Measurements from ENCODE around the gene UVRAG.

UVRAG gene

DNA sequence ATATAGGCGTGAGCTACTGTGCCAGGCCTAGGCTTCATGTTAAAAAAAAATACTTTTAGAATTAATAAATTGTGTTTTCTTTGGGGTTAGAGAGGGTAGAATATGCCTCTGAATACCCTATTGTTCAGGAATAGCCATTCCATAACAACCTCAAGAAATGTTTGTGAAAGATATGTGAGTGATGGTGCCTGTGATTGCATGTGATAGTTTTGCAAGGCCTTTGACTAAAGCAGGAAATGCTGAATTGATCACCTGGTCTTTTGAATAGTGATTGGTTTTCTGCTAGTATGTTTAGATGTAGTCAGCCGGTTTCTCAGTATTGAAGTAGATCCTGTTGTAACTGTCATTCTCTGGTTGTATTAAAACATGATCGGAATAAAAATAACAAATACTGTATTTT is 73.4 kb downstream of the UVRAG start:
- no peak for DNase-seq

DNA sequence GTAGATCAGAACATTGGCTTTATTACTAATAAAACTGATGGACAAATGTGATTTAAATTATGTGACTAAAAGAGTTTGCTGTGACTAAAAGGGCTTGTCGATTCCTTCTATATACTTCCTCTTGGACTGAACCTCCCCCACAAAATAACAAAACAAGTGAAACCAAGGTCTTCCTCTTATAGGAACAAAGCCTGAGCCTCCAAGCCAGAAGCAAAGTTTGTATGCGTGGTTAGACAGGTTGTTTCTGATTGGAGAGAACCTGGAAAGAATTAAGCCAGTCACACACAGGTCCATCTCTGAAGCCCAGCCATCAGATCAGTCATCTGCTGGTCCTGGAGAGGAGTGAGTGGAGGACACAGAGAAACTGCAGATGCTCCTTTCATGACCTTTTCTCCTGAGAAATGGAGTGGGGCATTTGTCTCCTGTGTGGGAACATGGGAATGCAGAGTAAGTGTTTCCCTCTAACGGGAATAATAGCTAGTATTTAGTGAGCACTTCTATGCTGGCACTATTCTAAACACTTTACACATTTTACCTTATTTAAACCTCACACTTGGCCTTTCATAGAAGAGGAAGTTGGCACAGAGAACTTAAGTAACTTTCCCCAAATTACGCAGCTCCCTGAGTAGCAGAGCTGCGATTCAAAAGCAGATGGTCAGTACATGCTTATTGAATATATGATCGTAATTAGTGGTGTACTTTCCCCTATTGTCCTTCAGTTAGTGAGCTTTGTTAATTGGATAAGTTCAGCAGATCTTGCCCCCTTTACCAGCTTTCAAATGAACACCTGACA is 77.1 kb downstream of the UVRAG start:
- no peak for DNase-seq

DNA sequence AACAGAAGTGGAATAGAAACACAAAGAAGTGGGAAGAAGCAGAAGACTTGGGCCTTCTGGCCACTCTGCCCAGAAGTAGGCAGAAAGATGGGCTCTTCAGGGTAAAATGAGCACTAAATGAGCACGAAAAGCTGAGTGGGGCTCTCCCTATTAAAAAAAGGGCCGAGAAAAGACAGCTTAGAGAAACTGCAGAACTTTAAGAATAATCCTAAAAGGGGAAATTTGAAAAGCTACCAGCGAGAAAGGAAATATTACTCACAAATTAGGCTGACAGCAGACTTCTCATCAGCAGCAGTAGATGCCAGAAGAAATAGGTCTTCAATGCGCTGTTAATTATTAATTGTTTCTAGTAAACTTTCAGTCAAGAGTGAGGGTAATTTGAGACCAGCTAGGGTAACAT is 78.2 kb downstream of the UVRAG start:
- no peak for DNase-seq

DNA sequence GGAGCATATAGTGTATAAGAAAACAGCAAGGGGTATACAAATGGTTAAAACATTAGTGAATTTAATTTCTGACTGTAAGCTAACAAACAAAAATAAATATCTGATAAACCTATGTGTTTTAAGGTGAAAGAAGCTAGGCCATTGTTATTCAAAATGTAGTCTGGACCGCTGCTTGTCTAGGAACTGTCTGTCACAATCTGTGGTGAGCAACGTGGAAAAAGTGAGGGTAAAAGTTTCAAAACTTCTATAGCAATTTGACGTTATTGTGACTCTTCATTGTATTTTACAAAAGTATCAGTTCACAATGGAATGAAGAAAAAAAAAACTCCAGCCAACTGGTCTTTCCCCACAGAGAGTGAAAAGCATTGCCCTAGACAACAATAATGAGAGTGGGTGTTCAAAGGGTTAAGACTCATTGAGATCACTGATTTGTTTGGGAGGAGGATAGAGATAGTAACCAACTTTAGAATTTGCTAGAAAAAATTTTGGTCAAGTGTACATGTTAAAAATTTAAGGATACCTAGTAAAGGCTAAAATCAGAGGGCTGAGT is 79.1 kb downstream of the UVRAG start:
- no peak for DNase-seq

DNA sequence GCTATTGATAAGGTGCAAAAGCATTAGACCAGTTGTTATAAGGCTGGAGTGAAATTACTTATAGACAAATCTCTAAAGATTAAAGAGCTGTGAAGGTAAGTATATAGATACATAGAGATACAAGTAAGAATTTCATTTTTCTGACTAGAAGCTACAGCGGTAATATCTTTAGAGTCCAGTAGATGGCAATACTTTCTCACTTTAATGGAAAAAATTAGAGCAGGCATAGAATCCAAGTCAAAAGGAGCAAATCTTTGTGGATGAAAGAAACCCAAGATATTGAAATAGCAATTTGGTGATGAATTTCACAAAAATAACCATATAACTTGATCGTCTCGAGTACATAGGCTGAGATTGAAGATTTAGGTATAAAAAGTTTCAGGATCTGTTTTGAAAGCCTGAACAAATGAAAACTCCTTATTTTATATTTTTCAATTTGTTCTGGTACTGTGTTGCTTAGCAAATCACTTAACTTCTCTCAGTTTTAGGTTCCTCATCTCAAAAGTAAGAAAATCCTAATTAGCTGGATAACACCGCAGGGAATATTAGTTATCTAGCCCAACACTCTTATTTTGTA is 81.9 kb downstream of the UVRAG start:
- DNase-seq = no peak

DNA sequence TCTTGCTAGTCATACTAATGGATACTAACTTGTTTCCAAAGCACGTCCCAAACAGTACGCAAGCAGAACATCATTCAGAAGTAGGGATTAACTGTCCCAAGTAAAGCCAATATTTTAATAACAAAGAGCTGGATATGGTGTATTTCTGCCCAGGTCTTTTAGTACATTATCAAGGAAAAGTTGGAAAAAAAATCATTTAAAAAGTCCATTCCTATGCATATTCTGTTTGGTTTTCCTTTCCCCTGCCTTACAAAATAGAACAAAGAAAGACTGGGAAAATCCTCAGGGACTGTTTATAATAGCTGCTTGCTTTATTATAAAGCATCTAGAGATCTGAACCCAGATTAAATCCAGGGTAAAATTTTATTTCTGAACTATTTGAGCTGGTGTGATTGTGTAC is 83.9 kb downstream of the UVRAG start:
- no peak for DNase-seq

DNA sequence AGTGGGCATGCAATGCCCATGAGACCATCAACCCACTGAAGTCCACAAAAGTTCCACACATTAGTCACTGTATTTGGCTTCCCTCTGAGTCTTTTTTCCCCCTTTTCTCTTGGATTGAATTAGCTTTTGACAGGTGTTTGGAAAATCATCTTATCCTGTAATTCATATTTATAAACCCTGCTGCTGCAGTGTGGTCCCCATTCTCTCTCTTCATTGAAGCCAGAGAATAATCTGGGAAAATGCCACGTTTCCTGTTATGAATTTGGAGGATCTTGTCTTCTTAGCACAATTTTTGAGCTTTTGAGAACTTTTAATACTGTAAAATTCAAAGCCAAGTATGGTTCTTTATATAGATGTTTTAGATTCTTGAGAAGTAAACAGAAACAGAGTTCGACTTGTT is 84.8 kb downstream of the UVRAG start:
- DNase-seq = no peak

DNA sequence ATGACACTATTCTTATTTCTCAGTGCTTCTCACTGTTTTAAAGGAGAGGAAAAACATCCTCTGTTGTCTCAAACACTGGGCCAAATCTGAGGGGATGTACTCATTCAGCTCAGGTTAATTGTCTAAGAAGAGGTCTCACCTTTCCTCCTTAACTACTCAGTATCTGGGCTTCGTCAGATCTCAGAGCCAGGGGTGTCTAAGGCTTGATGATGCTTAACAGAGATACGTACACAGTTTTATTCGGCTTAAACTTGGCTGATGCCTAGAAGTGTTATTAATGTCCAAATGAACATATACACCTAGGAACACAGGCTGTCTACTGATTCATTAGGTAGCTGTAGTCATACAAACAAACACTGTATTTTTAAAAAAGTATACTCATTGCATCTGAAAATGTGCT is 85.8 kb downstream of the UVRAG start:
- no peak for DNase-seq

DNA sequence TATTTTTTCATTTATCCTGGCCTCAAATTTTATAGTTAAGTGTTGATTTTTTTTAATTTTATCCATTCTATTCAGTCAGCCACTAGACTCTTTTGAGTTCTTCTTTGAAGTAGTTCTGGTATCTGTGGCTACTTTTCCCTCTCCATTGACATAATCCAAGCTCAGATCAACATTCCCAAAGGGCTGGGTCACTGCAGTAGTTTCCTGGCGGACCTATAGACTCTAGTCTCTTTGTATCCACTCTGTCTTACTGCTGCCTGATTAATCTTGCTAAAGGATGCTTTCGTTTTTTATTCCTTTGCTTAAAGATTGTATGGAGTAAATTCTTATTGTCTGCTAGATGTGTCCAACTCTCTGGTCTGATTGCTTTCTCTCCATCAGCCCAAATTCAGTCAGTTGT is 87.6 kb downstream of the UVRAG start:
- DNase-seq = no peak

DNA sequence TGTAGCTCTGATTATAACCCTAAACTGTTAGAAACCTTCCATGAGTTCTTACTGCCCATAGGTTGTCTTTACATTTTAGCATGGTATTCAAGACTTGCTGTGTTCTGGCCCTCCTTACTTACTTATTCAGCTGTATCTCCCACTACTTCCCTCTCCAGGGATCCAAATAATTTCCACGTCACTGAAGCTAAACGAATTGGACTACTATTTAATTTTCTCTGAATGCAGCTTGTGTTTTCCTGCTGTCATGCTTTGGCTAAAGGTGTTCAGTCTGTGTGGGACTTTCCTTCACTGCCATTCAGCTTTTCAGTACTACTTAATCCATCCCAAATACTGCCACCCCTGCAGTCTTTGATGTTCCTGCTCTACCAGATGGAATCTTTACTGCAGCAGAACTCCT is 88.3 kb downstream of the UVRAG start:
- no peak for DNase-seq

DNA sequence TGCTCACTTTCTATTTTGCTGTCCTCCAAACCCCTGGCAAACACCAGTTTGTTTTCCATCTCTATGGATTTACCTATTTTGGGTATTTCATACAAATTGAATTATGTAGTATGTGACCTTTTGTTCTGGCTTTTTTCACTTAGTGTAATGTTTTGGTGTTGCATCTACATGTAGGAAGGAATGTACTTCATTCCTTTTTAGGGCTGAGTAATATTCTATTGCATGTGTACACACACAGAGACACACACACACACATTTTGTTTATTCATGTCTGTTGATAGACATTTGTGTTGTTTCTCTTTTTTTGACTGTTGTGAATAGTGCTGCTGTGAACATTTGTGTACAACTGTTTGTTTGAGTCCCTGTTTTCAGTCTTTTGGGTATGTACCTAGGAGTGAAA is 90.4 kb downstream of the UVRAG start:
- no peak for DNase-seq

DNA sequence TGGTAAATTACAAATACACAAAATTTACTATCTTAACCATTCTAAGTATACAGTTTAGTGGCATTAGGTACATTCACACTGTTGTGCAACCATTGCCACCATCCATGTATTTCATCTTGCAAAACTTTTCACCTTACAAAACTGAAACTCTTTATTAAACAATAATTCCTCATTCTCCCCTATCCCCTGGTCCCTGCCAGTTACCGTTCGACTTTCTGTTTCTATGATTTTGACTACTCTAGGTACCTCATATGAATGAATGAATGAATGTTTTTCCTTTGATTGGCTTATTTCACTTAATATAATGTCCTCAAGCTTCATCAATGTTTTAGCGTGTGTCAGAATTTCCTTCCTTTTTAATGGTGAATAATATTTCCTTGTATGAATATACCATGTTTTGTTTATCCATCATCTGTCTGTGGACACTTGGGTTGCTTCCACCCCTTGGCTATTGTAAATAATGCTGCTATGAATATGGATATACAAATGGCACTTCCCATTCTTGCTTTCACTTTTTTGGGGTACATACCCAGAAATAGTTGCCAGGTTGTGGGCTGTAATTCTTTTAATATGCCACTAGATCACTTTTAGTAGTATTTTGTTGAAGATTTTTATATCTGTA is 93.0 kb downstream of the UVRAG start:
- no peak for DNase-seq

DNA sequence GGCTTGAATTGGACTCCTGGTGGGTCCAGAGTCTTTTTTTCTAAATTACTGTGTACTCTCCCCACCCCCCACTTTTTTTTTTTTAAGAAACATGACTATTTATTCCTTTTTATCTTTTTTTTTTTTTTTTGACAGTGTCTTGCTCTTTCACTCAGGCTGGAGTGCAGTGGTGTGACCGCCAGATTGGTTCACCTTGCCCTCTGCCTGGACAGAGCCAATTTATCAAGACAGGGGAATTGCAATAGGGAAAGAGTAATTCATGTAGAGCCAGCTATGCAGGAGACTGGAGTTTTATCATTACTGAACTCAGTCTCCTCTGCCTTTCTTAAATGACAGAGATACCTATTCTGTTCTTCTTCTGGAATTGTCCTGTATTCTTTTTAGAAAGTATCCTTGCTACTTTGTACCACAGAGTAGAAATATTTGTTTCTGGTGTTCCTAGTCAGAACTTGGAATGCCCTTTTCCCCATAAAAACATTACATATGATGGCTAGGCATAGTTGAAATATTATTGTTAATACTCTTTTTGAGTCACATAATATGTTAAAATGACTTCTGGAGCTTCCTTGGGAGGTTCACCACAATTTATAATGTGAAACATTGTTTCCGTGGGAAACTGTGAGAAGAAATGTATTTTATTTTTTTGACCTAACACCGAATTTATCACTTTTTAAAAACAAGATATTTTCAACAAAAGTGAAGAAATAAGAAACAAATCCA is 95.6 kb downstream of the UVRAG start:
- no peak for DNase-seq

DNA sequence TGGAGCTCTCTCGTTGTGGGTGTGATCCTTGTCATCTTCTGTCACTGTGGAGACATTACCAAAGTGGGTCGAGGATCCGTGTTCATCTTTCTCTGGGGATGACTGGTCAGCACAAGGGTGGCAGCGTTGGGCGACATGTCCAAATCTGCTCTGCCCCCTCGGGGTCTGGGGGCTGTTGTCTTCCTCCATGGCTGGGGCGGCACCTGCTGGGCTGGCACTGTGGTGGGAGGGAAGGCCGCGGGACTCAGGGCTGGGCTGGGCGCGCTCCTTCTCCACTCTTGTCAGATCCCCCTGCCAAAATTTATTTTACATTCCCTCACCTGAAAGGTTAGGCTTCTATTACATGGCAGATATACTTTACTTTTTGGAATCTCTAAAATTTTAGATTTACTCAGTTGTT is 96.4 kb downstream of the UVRAG start:
- DNase-seq = no peak

DNA sequence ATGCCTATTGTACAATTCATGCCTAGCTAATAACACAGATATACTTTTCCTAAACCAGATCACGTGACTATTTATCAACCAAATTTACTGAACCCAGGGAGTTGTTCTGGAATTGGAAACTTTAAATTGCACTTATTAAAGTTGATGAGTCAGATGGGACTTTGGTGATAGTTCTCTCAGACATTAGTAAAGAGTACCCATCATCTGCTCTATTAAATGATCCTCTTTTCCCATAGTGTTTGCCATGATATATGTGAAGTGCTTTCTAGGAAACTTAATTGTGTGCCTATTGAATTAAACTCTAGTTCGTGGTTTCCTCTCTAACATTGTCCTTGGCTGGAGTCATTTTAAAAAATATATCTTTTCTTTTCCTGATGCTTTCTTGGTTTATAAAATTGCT is 99.0 kb downstream of the UVRAG start:
- DNase-seq = no peak

DNA sequence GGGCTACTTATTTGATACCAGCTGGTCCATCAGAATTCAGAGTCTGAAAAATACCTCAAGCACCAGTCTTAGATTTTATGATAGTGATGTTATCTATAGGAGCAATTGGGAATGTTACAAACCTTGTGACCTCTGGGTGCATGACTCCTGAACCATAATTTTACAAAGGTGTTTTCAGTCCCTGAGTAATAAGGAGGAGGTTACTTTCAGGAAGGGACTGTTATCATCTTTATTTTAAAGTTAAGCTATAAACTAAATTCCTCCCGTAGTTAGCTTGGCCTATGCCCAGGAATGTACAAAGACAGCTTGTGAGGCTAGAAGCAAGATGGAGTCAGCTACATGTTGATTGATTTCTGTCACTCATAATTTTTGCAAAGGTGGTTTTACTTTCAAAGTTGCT is 101.9 kb downstream of the UVRAG start:
- no peak for DNase-seq

DNA sequence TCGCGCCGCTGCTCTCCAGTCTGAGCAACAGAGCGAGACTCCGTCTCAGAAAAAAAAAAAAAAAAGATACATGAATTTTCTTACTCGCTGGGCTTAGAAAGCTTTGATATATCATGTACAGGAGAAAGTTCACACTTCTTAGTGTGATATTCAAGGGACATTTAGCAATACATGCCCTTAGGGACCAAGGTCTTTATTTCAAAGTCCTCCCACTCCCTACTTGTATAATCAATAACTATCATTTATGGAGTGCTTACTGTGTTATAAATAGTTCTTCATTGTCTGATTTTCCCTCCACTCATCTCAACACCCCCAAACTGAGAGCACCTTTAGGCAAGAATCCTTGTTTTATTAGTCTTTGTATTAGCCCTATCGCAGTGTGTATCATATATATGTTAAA is 103.3 kb downstream of the UVRAG start:
- DNase-seq = no peak

DNA sequence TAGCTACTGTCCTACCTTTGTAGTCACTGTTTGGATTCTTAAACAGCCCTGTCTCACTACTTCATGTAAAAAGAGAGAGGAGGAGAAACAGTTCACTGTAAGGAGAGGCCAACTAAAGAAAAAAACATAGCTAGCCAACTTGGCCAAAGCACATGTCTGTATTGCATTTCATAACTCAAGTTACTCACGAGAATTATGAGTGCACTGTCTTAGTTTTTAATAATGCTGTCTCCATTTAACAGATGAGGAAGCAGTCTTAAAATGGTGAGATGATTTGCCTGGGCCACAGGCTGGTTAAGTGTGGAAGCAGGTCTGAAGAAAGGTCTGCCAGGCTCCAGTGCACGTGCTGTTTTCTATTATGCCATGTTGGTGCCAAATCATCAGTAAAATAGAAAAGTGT is 104.5 kb downstream of the UVRAG start:
- no peak for DNase-seq

DNA sequence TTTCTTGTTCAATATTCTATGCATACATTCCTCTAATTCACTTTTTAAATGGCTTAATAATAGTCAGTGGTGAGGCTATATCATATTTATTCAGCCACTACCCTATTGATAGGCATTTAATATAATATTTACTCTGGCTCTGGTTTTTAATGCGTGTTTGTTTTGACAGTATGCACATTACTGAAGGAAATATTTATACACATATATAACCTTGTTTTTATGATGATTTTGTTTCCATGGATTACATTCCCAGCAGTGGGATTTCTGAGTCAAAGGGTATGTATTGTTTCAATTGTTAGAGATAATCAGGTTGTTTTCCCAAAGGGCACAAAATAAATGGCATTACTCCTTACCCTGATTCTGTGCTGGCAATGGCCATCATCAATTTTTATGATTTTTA is 105.8 kb downstream of the UVRAG start:
- DNase-seq = no peak

DNA sequence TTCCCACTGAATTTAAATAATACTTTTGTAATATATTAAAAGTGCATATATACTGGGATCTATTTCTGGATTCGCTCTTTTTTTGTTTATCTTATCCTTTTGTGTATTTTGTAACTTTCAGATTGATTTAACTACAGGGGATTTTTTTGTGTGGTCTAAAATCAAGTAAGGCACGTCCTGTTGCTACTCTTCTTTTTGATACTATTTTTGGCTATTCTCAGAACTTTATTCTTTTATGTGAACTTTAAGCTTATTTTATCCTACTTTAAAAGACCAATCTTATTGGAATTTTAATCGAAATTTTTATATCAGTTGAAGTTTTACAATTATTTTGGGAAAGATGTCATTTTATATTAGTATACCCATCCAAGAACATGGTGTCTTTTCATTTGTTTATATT is 106.8 kb downstream of the UVRAG start:
- DNase-seq = no peak

DNA sequence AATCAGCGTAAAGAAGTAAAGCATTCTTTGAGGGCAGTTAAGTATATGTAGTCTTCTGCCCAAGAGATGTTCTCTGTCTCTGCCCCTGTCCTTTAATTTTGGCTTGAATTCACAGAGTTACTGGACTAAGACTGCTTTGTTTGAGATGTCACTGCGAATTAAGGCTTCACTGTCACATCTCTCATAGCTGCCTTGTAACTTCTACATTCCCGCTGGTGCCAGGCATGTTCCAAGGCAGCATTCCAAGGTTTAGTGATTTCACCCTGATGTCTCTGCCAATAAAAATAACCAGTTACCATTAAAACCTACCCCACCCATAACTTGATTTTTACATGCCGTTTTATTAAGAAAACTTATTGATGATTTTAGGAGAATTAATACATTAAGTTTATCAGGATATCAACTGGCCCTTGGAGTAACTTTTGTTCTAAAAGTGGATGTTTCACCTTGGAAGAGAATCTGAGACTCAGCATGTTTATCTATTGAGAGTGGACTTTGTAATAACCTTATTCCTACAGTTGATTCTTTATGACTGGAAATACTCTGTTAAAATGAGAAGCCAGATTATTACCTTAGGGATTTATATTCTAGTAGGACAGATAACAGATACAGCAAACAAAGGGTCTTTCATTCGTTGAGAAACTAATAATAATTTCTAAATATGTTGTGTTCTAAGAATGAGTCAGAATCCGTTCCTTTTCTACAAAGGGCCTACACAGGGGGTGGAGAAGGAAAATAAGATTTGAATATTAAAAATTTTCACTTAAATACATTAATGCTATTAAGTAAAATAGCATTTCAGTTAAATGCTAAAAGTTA is 110.2 kb downstream of the UVRAG start:
- DNase-seq = no peak

DNA sequence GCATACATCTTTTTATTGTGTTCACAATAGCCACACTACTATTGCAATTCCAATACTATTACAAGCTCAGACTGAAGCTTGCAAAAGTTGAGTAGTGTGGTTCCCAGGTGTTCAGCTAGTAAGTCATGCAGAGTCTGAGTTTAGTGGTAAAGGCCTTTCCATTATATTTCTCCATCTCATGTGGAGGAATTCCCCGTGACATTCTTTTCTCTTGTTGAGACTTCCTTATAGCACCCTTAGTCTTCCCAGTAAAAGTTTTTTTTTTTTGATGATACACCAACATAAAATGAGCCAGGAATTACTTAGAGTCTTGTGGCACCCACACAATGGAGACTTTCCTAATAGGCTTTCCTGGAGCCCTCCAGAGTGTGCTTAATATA is 110.8 kb downstream of the UVRAG start:
- DNase-seq = no peak

DNA sequence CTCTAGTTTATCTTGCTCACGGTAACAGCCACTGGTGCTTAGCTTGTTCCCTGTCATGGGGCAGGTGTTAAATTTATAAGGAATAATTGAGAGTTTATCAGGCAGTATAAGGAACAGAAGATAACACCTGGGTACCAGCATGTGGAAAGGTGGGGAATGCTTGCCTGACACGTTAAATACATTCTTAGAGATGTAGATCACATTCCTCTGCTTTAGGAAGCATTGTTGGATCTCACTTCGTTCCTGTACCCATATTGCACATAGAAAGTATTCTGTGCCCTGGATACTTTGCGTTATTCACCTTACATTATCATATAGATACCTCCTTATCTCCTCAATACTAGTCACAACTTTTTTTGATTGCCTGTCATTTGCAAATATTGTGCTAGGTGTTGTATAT is 114.7 kb downstream of the UVRAG start:
- no peak for DNase-seq
